ENCODE data around the gene PHACTR3.

Gene PHACTR3

DNA sequence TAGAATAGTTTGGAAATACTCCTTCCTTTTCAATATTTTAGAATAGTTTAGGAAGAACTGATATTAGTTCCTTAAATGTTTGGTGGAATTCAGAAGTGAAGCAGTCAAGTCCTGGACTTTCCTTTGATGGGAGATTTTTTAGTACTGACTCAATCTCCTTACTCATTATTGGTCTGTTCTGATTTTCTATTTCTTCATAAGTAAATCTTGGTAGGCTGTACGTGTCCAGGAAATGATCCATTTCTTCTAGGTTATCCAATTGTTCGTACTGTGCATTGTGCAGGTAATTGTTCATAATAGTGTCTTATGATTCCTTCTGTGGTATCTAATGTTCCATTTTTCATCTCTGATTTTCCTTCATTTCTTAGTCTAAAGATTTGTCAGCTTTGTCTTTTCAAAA lies 190.2 kb downstream of the PHACTR3 start:
- DNase-seq (ENCODE audit: low spot score): no peak

DNA sequence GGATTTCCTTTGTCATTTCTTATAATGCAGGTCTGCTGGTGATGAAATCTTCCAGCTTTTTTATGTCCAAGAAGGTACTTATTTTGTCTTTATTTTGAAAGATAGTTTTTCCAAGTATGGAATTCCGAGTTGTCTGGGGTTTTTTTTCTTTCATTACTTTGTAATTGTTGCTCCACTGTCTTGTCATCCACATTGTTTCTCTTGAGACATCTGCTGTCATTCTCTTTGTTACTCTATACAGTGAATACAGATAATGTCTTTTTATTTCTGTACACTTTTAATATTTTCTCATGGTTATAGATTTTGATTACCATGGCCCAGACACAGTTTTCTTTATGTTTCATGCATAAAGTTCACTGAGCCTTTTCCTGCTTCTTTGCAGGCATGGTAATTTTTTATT lies 196.0 kb downstream of the PHACTR3 start:
- no peak for DNase-seq (ENCODE audit: low spot score)

DNA sequence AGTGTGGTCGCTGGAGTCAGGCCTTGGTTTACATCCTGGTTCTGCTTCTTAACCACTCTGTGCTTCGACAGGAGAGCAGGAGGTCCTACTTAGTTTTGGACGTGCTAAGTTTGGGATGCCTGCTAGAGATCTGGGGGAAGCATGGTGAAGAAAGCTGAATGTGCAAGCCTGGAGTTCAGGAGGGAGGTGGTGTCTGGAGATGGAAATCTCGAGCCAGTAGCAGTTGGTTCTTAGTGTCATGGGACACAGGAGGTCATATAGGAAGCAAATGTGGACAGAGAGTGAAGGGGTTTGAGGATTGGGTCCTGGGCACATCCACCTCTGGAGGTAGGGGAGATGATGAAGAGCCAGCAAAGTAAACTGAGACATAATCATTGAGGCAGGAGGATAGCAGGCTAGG lies 197.7 kb downstream of the PHACTR3 start:
- DNase-seq (ENCODE audit: low spot score): no peak

DNA sequence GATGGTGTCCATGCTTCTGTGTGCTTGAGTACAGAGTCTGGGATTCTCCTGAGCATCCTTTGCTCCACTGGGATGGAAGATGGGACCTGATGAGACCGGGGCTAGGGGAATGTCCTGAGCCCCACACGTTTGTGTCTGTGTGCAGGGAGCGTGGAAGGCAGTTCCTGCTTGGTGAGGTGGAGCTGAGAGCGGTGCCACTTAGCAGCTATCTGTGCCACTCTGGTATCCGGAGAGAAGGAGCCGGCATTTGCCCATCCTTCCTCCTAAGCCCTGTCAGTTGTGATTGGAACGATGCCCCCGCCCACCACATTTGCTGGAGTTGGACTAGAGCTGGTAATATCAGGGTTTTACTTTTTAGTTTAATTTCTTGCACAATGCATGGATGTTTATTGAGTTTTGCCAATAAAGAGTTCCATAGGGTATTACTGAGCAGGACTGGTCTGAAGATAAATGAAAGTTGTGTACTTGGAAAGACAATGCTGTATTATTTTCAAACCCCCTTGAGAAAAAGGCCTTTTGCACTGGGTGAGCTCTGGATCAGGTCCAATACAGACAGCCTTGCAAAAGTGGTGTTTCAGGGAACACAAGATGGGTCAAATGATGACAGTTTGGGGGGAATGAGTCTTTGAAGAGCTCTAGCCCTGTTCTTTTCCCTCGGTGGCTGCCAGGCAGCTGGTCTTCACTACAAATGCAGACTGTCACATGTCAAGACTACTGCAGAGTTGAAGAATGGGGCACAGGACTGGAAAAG lies 198.3 kb downstream of the PHACTR3 start:
- peak; percentile 59 for DNase-seq (ENCODE audit: low spot score)

DNA sequence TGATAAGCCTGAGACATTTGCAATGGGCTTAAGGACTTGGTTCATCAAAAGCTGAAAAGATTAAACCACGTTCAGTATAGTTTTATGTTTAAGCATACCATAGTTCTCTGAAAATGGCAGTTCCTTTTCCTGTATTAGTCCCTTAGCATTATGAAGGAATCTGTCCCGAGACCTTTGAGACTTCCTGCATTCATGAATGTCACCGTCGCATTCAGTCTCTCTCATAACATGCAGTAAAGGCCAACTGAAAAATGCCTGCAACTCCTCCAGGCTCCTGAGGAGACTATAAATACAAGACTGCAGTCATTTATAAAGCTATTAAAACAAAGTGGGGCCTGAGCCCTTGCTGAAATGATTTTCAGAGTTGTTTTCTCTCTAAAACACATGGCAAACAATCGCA lies 200.0 kb downstream of the PHACTR3 start:
- no peak for DNase-seq (ENCODE audit: low spot score)

DNA sequence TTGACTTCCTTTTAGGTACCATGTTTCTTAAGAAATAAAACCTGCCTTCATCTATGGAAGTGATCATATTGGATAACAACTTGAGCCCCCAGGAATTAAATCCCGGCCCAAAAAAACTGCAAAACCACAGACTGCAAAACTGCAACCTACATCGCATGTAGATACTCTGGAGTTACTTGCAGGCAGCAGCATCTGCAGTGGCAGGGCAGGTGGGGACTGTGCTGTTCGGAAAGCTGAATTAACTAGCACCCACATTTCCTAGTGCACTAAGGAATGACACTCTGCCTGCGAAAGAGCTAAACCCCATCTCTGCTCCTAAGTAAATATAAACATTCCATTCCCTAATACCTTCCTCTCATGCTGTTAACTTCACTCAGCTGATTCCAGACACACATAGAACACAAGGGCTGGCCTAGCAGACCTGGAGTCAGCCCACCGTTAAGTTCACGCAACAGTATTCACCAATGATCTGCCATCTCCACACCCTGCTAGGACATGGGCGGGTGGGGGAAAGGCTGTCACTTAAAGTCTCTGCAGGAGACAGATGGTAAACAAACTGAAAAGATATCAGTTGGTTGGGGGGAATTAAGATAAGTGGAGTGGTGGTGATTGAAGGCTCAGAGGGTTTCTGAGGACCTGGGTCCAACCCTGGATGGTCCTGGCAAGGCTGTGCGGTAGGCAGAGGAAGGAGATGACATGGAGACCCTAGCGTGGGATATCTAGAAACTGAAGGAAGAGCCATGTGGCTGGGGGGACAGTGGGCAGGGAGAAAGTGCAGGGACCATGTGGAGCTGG lies 200.7 kb downstream of the PHACTR3 start:
- DNase-seq (ENCODE audit: low spot score): no peak

DNA sequence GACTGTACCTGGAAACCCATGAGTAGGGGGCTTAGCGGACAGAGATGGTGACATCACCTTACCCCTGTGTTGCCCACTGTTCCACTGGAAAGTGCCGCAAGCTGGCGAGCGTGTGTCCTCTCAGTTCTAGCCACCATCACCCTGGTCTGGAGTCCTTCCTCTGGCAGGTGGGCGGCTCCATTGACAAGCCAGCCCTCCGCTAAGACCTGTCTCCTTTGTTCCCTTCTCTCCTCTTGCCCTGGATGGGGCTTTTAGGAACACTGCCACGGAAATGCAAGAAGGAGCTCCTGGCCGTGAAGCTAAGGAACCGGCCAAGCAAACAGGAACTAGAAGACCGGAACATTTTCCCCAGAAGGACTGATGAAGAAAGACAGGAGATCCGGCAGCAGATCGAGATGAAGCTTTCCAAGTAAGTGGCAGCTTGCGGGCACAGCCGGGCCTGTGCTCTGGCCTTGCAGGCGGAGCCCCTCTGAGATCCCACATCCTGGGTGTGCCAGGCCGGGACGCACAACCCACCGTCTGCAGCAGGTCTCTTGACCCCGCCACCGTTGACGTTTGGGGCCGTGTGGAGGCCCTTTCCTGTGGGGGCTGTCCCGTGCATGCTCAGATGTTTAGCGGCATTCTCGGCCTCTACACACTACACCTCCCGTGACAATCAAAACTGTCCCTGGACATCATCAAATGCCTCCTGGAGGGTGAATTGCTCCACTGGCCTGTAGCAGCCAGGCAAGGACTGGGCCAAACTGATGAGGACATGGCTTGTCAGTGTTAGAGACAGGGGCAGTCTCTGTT lies 201.6 kb downstream of the PHACTR3 start:
- no peak for DNase-seq (ENCODE audit: low spot score)

DNA sequence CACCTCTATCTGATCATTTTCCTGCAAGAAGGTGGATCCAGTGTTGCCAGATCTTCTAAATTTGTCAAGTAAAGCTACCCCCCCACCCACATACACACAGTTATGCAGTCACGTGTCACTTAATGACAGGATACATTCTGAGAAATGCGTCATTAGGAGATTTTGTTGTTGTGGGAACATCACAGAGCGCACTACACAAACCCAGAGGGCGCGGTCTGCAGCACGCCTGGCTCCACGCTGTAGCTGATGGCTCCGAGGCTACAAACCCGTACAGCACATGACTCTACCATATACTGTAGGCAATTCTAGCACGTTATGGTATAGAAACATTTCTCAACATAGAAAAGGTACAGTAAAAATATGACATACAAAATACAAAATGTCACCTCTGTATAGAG lies 202.2 kb downstream of the PHACTR3 start:
- no peak for DNase-seq (ENCODE audit: low spot score)

DNA sequence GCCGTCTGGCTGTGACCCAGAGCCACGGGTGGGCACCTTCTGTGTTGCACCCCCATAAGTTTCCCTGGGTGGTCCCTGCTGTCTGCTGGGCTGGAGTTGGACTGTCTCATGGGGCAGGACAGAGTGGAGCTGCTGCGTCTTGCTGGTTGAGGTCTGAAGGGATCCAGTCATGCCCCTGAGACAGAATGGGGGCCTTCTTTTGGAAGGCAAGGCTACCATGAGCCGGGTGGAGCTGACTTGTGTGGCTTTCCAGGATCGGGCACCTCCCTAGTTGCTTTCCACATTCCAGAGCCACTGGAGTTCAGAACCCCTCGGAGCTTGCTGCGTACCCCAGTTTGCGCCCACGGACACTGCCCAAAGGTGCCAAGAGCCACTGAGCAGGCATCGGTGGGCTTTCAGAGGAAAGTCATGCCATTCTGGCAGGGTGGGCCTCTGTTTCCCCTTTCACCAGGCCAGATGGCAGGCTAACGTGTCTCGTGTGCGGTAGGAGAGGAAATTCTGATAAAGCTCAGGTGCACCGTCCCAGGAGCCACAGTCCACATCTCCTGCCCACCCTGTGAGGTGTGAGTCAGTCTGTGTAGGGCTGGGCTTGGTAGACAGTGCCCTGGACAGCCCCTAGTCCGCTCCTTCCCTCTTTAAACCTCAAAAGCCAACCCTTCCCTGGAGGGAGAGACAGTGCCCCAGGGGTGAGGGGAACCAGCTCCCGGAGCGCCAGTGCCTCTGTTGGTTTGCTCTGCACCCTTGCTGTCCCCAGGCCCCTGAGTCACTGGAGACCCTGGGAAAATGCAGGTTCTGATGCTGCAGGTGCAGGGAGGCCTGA lies 203.8 kb downstream of the PHACTR3 start:
- DNase-seq (ENCODE audit: low spot score): no peak

DNA sequence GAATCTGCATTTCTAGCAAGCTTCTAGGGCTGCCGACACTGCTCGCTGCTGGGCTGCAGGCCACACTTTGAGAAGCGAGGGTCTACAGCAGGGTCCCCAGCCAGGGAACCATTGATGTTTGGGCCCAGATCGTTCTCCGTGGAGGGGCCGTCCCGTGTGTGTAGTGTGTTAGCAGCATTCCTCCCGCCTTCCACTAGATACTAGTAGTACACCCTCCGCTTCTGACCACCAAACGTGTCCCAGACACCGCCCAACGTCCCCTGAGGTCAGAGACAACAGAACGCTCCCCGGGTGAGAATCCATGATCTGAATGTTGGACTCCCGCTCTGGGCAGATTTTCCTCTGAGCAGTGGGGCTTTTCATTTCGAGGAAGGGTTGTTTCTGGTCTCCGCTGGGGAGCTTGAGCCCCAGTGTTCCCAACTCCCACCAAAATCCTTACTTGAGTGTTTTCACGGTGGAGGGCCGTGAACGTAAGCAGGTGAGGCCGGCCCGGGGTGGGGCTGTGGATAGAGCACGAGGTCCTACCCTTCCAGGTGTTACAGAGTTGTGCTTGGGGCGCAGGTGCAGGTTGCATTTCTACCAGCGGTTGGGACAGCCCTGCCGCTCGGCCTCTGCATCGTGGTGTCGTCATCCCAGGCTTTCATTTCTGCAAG lies 204.5 kb downstream of the PHACTR3 start:
- no peak for DNase-seq (ENCODE audit: low spot score)

DNA sequence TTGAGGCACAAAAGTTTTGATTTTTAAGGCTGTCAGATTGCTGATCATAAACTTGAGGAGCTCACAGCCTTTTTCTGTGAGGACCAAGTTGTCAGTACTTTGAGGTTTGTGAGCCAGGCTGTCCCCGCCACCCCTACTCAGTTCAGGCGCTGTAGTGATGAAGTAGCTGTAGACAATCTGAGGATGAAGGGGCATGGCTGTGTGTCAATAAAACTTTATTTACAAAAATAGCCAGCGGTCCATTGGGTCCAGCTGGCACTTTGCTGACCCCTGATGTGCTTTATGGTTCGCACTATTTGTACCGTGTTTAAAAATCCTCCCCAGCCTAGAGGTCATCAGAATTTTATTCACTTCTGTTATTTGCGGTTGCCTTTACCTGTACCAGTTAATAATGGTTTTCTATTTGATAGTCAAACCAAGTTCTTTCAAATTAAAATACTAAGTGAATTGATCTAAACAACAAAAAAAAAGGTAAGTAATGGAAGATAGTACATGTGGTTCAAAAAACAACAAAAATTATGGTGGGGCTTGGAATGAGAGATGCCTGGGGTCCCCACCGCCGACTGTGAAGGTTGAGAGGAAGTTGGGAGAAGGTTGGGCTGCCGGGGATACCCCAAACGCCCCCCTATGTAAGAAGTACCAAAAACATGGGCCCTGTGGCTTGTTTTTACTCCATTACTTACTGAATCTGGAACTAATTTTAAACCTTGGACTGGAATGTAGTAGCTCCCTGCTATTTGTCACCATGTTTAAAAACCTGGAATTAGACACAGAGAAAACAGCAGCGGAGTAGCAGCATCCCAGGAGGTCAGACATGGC lies 205.5 kb downstream of the PHACTR3 start:
- no peak for DNase-seq (ENCODE audit: low spot score)

DNA sequence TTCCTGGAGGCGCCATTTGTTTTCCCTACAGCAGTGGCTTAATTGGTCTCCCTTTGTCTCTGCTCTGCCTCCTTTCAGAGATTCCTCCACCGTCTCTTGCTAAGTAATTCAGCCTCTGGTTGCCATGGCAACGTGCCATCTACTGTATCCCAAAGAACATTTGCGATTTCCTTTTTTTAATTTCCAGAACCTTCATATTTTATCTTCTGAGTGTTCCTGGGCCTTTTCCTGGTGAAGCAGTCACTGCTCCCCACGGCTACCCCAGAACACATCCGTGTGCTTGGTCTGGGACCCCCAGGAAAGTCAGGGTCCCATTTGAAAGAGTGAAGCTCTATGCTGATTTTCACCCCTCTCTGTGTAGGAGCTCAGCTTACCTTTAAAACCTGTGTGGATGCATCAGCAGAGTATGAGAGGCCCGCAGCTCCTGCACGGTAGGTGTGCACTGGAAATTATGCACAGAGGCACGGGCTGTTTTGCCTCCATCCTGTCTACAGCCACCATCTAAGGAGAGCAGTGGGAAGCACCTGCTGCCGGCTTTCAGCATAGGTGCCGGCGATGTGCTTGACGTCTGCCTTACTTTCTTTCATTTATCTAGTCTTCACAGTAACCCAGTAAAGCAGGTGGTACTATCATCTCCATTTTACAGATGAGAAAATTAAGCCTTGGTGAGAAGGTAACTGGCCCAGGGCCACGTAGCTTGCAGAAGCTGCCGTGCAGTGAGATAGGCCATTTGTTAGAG lies 206.3 kb downstream of the PHACTR3 start:
- peak; percentile 48 for DNase-seq (ENCODE audit: low spot score)

DNA sequence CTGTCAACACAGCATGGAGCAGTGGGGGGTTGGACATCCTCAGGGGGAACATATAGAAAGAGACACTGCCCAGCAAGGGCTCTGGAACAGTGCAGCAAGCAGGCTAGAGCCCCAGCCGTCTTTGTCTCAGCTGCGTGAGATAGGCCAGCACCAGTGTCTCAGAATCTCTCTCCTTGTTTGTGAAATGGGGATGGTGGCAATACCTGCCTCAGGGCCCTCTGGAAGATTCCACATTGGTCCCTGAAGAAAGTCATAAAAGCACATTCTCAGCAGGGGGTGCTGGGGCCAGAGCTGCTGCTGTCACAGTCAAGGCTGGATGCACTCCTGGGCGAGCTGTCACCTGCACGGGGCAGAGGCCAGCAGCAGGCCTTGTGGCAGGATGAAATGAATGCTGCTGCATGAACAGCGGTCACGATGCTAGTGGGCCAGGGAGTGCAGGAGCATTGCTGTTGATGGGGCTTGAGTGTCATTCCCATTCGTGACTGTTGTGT lies 207.4 kb downstream of the PHACTR3 start:
- DNase-seq (ENCODE audit: low spot score): no peak

DNA sequence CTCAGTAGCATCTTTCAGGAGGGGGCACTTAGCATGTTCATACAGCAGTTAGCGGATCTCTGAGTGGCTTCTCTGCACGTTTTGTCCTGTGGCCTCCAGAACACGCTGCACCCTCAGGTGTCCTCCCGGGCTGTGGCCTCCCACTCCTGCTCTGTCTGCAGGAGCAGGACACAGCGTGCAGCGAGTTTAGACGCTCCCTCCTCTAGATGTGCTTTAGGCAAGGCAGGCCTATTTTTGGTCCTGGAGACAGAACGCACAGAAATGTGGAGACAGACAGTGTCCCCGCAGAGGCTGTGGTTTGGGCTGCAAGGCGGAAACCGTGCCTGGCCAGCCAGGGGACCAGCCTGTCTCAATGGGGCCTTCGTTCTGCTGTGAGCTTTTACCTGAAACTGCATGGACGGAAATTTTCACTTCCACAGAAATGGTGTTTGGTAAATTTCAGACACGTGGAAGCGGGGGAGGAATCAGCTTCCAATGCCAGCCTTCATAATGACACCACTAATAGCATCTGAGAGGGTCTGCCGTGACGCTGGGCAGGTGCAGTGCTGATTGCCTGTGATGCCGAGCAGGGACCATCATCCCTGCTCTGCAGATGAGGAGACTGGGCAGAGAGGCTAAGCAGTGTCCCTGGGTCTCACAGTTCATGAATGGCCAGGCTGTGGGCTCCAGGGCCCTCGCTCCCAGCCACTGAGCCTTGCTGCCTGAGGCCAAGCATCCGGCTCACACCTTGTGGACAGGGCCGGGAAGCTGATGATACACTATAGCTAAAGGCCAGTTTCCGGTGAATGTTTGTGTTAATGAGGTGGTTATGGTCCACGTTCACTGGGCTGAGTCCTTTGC lies 208.2 kb downstream of the PHACTR3 start:
- DNase-seq (ENCODE audit: low spot score): no peak

DNA sequence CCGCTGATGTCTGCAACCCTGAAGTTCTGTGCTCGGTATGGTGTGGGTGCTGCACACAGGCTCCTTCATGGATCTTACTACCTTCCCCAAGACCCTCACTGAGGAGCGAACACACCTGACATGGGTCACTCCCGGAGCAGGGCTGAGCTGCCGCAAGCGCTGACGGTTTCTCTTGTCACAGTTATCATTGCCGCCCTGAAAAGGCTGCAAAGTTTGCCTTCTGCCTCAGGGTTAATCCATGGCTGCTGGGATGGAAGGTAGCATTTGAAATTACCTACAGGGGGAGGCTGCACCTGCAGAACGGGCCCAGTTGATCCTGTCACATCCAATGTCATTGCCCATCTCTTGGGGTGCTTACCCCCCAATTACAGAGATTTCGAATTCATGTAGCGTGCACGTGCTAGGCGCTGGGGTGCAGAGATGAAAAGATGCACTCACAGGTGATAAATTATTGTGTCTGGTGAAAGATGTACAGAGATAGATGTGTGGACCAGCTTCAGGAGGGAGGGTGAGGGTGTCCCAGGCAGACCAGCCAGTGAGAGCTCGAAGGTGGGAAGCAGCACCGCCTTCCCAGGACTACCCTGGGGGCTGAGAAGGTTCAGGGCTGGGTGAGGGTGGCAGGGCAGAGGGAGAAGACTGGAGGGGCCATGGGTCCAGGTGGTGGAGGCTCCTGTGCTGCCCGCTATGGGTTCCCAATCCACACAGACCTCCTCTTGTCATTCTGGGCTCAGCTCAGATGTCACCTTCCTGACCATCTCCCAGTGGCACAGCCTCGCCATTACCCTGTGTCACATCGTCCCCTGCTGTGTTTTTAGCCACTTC lies 209.0 kb downstream of the PHACTR3 start:
- no peak for DNase-seq (ENCODE audit: low spot score)

DNA sequence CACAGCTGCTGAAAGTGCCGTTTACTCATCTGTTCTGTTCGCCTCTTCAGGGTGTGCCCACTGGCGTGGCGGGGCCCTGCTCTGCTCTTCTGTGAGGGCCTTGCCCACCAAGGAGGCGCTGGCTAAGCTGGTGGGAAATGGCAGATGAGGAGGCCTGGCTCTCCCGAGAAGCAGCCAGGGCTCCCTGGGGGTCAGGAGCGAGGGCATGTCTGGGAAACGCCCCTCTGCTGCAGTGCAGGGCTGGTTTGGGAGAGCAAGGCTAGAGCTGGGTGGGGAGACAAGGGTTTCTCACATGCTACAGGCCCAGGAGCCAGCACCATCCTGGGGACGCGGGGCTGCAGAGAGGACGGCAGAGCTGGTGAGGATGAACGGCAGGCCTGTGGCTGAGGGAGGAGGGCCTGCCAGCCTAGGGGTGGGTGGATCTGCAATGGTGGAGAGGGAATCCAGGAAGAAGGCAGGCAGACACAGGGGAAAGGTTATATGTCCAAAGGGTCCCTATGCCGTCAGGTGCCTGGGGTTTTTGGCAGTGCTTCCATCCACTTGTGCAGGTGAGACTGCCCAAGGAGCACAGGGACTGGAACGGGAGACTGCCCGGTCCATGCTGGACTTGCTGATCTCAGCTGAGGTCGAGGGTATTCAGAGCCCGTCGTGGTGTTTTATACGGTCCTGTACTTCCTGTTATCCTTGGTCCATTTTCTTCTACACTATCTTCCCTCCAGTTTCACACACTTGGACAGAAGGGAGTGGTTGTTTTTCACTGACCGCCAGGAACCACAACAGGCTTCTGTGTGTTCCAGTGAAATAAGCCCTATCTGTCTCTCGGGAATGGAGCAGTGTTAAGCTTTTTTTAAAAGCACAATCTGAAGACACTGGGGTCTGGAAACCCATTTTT lies 209.9 kb downstream of the PHACTR3 start:
- DNase-seq (ENCODE audit: low spot score): no peak
